Stimulated activated CD8-positive, alpha-beta memory T cell treated with anti-CD3 and anti-CD28 coated beads, Interleukin-4, amount 100 ng/mL, for 1 hour (primary cell): ENCODE data around the gene TIAL1.
"Not testable (repeated sequence)": the region's sequence is repeated elsewhere in the genome, so short reads cannot be mapped to it uniquely, and the experiment has no call there.

Source experiments
- DNase-seq, 2 donors: peaks; one replicate each; pipeline ENCODE4 v3.0.0-alpha.2; 2020; ENCODE audit warnings: low read depth in 2 of 2, low spot score in 1 of 2

Gene TIAL1

GRCh38 chr10:119550827-119551226 is 45.9 kb downstream of the TIAL1 start:
- DNase-seq: no peak

- no peak for DNase-seq
Observed at GRCh38 chr10:119549247-119549999, 47.3 kb downstream of the TIAL1 start.

GRCh38 chr10:119546009-119546408 is 50.8 kb downstream of the TIAL1 start:
- no peak for DNase-seq

GRCh38 chr10:119545310-119545709 is 51.5 kb downstream of the TIAL1 start:
- DNase-seq: no peak

- no peak for DNase-seq
Observed at GRCh38 chr10:119543814-119544642, 52.7 kb downstream of the TIAL1 start.

GRCh38 chr10:119542988-119543813 is 53.6 kb downstream of the TIAL1 start:
- peak; percentile 32 to 42 for DNase-seq

GRCh38 chr10:119542357-119542987 is 54.3 kb downstream of the TIAL1 start, which contains the start of gene RGS10:
Gene RGS10, minus strand, starts transcription at chr10:119542719. Its CDS starts 81 bp downstream, at chr10:119542638.
- peak; percentile 59 to 66 for DNase-seq

GRCh38 chr10:119541459-119542356 is 55.1 kb downstream of the TIAL1 start:
- DNase-seq: peak; percentile 18 to 28

- no peak for DNase-seq
Observed at GRCh38 chr10:119541046-119541445, 55.7 kb downstream of the TIAL1 start.

- no peak for DNase-seq
Observed at GRCh38 chr10:119540038-119540437, 56.7 kb downstream of the TIAL1 start.

- DNase-seq: no peak
Observed at GRCh38 chr10:119539359-119539825, 57.4 kb downstream of the TIAL1 start.

- no peak for DNase-seq
Observed at GRCh38 chr10:119538632-119539358, 58.0 kb downstream of the TIAL1 start.

- DNase-seq: no peak
Observed at GRCh38 chr10:119537953-119538630, 58.7 kb downstream of the TIAL1 start.

GRCh38 chr10:119536508-119537025 is 60.2 kb downstream of the TIAL1 start:
- no peak for DNase-seq

GRCh38 chr10:119535837-119536507 is 60.8 kb downstream of the TIAL1 start:
- no peak for DNase-seq

- DNase-seq: no peak
Observed at GRCh38 chr10:119535305-119535704, 61.5 kb downstream of the TIAL1 start.

GRCh38 chr10:119533473-119533872 is 63.3 kb downstream of the TIAL1 start:
- no peak for DNase-seq

GRCh38 chr10:119532791-119533190 is 64.0 kb downstream of the TIAL1 start:
- DNase-seq: not testable (repeated sequence)
